Fibroblast of the aortic adventitia (primary cell): ENCODE measurements around the gene SLC5A11. TPM values are rescaled to one million over a fixed set of nuclear protein-coding genes. Genes with fewer than 3 reads are reported as not detected.

Source experiments
- DNase-seq: peaks from one replicate; pipeline ENCODE4 v3.0.0-alpha.2; 2010; ENCODE audit warnings: low read depth
- H3K4me3 ChIP-seq: 2 replicates; pipeline ENCODE4 v1.5.1; 2011; ENCODE audit warnings: low read depth, mild to moderate bottlenecking, control low read depth, low read length, moderate library complexity
- total RNA-seq: library from RNA; depleted of rRNA; stranded (reverse); fragments of >200 nt; gene quantifications from 2 replicates; pipeline ENCODE4 v1.2.3, GENCODE V29; 2012; ENCODE audit warnings: low replicate concordance
- TF ChIP-seq, protein P1 (sequence below): IDR thresholded peaks from 2 replicates; pipeline ENCODE4 v1.5.1; 2011; ENCODE audit warnings: mild to moderate bottlenecking, low read length, control low read depth, inconsistent platforms; ENCODE audit not compliant: insufficient read depth

The SLC5A11 gene
- total RNA-seq, 1 donor = not detected

DNA sequence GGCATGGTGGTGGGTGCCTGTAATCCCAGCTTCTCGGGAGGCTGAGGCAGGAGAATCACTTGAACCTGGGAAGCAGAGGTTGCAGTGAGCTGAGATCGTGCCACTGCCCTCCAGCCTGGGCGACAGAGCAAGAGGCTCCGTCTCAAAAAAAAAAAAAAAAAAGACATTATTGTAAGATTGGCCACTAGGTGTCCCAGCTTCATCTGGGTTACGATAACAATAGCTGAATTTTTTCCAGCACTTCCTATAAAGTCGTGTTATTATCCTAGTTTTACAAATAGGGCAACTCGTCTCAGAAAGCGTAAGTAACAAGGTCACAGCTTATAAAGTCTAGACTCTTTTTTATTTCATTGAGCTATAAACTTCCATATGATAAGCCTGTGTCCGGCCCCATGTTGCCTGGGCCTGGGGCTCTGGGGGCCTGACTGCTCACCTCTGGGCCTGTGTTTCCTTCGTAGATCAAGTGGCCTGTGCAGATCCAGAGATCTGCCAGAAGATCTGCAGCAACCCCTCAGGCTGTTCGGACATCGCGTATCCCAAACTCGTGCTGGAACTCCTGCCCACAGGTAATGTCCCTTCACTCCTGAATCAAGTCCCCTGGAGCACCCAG is 60.5 kb downstream of the SLC5A11 start:
- TF ChIP-seq, protein P1, sequence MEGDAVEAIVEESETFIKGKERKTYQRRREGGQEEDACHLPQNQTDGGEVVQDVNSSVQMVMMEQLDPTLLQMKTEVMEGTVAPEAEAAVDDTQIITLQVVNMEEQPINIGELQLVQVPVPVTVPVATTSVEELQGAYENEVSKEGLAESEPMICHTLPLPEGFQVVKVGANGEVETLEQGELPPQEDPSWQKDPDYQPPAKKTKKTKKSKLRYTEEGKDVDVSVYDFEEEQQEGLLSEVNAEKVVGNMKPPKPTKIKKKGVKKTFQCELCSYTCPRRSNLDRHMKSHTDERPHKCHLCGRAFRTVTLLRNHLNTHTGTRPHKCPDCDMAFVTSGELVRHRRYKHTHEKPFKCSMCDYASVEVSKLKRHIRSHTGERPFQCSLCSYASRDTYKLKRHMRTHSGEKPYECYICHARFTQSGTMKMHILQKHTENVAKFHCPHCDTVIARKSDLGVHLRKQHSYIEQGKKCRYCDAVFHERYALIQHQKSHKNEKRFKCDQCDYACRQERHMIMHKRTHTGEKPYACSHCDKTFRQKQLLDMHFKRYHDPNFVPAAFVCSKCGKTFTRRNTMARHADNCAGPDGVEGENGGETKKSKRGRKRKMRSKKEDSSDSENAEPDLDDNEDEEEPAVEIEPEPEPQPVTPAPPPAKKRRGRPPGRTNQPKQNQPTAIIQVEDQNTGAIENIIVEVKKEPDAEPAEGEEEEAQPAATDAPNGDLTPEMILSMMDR = peak; percentile 53
- H3K4me3 ChIP-seq = no peak overlapping the region
- DNase-seq = peak; percentile 49

DNA sequence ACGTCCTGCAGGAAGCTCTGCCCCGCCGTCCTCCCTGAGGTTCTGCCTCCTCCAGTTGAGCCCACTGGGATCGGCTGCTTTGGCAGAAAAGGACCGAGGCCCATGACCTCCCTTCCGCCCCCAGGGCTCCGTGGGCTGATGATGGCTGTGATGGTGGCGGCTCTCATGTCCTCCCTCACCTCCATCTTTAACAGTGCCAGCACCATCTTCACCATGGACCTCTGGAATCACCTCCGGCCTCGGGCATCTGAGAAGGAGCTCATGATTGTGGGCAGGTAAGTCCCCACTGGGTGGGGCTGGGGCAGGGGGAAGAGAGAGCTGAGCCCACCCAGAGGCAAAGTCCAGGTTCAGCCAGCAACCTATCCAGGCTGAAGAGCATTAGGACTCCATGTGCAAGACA is 61.1 kb downstream of the SLC5A11 start:
- DNase-seq = no peak
- H3K4me3 ChIP-seq = no peak overlapping the region
- TF ChIP-seq, protein P1 = no peak

DNA sequence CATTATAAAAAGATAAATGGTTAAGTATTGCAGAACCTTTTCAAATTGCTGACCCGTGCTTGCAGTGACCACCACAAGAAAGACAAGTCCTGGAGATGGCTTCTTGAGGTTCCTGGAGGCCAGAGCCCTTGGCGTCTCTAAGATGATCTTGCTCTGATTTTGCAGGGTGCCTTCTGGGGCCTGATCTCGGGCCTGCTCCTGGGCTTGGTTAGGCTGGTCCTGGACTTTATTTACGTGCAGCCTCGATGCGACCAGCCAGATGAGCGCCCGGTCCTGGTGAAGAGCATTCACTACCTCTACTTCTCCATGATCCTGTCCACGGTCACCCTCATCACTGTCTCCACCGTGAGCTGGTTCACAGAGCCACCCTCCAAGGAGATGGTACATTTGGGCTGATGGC is 63.0 kb downstream of the SLC5A11 start:
- TF ChIP-seq, protein P1 = no peak
- no peak overlapping the region for H3K4me3 ChIP-seq
- no peak for DNase-seq

DNA sequence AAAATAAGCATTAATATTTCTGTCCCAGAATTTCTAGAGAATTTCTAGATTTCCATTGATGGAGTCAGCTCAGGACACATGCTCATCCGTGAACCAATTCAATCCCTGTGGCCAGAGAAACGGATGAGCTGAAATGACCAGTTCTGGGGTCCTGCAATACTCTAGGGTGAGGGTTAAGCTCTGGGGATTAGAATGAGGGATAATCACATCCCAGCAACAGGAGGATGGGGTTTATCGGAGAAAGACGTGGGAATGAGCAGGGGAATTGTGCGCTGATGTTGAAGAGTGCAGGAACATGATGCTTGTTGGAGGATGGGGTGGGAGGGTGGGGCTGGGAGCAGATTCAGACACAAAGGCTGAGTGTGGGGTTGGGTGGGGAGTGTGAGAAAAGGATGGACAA is 64.1 kb downstream of the SLC5A11 start:
- H3K4me3 ChIP-seq = no peak overlapping the region
- no peak for DNase-seq
- TF ChIP-seq, protein P1 = no peak

DNA sequence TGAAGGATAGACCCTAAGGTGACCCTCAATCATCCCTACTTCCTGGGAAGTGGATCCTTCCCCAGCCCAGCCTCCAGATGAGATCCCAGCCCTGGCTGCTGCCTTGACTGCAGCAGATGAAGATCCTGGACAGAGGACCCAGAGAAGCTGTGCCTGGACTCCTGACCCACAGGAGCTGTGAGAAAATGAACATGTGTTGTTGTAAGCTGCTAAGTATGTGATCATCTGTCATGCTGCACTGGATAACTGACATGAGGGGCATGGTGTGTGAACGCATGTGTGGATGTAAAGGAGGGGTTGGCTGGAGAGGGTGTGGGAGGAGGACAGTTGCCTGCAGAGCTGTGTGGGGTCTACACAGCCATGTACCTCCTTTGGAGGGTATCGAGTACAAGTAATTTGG is 69.3 kb downstream of the SLC5A11 start:
- TF ChIP-seq, protein P1 = no peak
- DNase-seq = no peak
- H3K4me3 ChIP-seq = no peak overlapping the region

DNA sequence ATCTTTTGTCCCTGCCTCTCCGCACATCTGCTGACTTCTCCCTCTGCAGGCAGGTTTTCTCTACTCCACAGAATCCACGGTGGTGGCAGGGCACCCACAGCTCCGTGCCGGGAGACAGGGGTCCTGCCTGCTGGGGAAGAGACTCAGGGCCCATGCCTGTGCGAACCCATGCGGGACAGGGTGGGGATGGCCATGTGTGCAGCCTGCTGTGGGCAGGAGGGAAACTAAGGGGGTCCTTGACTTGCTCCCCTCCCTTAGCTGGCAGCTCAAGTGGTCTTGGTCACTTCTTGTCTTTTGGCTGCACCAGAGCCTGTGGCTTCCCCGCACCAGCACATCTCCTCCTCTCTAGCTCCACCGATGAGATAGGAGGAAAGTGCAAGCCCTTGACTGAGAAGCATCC is 69.8 kb downstream of the SLC5A11 start:
- DNase-seq = no peak
- H3K4me3 ChIP-seq = no peak overlapping the region
- TF ChIP-seq, protein P1 = no peak

DNA sequence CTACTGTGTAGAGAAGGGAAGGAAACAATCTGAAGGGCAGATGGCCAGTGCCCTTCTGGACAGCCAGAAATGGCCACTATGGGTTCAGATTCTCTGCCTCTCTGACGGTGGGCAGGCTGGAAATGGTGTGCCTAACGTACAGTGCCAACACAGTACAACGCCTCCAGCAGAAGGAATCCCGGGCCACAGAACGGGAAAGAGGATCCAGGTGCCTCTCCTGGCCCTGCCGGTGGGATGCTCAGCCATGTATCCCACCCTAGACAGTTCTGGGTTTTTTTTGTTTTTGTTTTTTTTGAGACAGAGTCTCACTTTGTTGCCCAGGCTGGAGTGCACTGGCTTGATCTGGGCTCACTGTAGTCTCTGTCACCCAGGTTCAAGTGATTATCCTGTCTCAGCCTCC is 71.5 kb downstream of the SLC5A11 start:
- TF ChIP-seq, protein P1 = no peak
- no peak overlapping the region for H3K4me3 ChIP-seq
- no peak for DNase-seq
